ENCODE measurements around the gene SI. TPM values are rescaled to one million over a fixed set of nuclear protein-coding genes. Genes with fewer than 3 reads are reported as not detected.

The SI gene
- polyA plus RNA-seq, 1 donor from 2014 or later, result not detected

GRCh38 chr3:165056510-165056909 is 21.8 kb downstream of the SI start:
- Histone ChIP-seq H3K9ac (ENCODE audit: low read length) (no peak overlapping the region), H3K36me3 (ENCODE audit: insufficient read depth, low read length) (no peaks in the 10 kb centered on the region), H3F3A (ENCODE audit: insufficient read depth, low read length, poor library complexity, severe bottlenecking) (no peaks in the 10 kb centered on the region), H4K20me1 (ENCODE audit: insufficient read depth) (no peaks in the 10 kb centered on the region), H3K27me3 (ENCODE audit: insufficient read depth, low read depth, low read length) (no peaks in the 10 kb centered on the region), H3K4me2 (ENCODE audit: low read length) (no peak overlapping the region), H3K79me2 (replicated peaks; ENCODE audit: insufficient read depth, low read length) (no peaks in the 10 kb centered on the region), H3K9me3 (ENCODE audit: low read length) (peaks cover 4% of the 10 kb centered on the region), H2AFZ (ENCODE audit: low read depth, low read length) (no peak overlapping the region), H3K9me2 (ENCODE audit: insufficient read depth, low read length) (no peaks in the 10 kb centered on the region), H3K27ac (ENCODE audit: low read length) (no peak overlapping the region), H3K4me3 (ENCODE audit: low read length) (no peak overlapping the region)
- TF ChIP-seq EP300 (conservative IDR thresholded peaks at IDR 0.05; ENCODE audit: poor library complexity, severe bottlenecking), result no peak
- TF ChIP-seq CTCF (IDR thresholded peaks at IDR 0.05; ENCODE audit: poor library complexity, severe bottlenecking), result no peak
- no peak for TF ChIP-seq TAF1 (IDR thresholded peaks at IDR 0.05; ENCODE audit: low read depth)
- no peak for TF ChIP-seq POLR2AphosphoS5 (IDR thresholded peaks at IDR 0.05)
- TF ChIP-seq SMC3 (conservative IDR thresholded peaks at IDR 0.05; ENCODE audit: poor library complexity), result no peak
- TF ChIP-seq RAD21 (conservative IDR thresholded peaks at IDR 0.05), result no peak
- TF ChIP-seq EZH2 (IDR thresholded peaks at IDR 0.05; ENCODE audit: borderline replicate concordance, insufficient read depth, low read length, poor library complexity, severe bottlenecking), result no peak
- TF ChIP-seq, protein P1, sequence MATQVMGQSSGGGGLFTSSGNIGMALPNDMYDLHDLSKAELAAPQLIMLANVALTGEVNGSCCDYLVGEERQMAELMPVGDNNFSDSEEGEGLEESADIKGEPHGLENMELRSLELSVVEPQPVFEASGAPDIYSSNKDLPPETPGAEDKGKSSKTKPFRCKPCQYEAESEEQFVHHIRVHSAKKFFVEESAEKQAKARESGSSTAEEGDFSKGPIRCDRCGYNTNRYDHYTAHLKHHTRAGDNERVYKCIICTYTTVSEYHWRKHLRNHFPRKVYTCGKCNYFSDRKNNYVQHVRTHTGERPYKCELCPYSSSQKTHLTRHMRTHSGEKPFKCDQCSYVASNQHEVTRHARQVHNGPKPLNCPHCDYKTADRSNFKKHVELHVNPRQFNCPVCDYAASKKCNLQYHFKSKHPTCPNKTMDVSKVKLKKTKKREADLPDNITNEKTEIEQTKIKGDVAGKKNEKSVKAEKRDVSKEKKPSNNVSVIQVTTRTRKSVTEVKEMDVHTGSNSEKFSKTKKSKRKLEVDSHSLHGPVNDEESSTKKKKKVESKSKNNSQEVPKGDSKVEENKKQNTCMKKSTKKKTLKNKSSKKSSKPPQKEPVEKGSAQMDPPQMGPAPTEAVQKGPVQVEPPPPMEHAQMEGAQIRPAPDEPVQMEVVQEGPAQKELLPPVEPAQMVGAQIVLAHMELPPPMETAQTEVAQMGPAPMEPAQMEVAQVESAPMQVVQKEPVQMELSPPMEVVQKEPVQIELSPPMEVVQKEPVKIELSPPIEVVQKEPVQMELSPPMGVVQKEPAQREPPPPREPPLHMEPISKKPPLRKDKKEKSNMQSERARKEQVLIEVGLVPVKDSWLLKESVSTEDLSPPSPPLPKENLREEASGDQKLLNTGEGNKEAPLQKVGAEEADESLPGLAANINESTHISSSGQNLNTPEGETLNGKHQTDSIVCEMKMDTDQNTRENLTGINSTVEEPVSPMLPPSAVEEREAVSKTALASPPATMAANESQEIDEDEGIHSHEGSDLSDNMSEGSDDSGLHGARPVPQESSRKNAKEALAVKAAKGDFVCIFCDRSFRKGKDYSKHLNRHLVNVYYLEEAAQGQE (IDR thresholded peaks at IDR 0.05; ENCODE audit: borderline replicate concordance), result no peak

- Histone ChIP-seq H3F3A (ENCODE audit: insufficient read depth, low read length, poor library complexity, severe bottlenecking) (no peaks in the 10 kb centered on the region), H3K79me2 (replicated peaks; ENCODE audit: insufficient read depth, low read length) (no peaks in the 10 kb centered on the region), H3K27me3 (ENCODE audit: insufficient read depth, low read depth, low read length) (no peaks in the 10 kb centered on the region), H3K4me2 (ENCODE audit: low read length) (no peak overlapping the region), H3K4me3 (ENCODE audit: low read length) (no peak overlapping the region), H3K36me3 (ENCODE audit: insufficient read depth, low read length) (no peaks in the 10 kb centered on the region), H4K20me1 (ENCODE audit: insufficient read depth) (no peaks in the 10 kb centered on the region), H2AFZ (ENCODE audit: low read depth, low read length) (no peak overlapping the region), H3K9ac (ENCODE audit: low read length) (no peak overlapping the region), H3K9me3 (ENCODE audit: low read length) (no peaks in the 10 kb centered on the region), H3K9me2 (ENCODE audit: insufficient read depth, low read length) (no peaks in the 10 kb centered on the region), H3K27ac (ENCODE audit: low read length) (no peak overlapping the region)
- TF ChIP-seq, protein P1 (IDR thresholded peaks at IDR 0.05; ENCODE audit: borderline replicate concordance), result no peak
- TF ChIP-seq MXI1 (conservative IDR thresholded peaks at IDR 0.05; ENCODE audit: poor library complexity, severe bottlenecking), result no peak
- TF ChIP-seq SMC3 (conservative IDR thresholded peaks at IDR 0.05; ENCODE audit: poor library complexity), result no peak
- no peak for TF ChIP-seq RAD21 (conservative IDR thresholded peaks at IDR 0.05)
- TF ChIP-seq POLR2AphosphoS5 (IDR thresholded peaks at IDR 0.05), result no peak
- no peak for TF ChIP-seq EP300 (conservative IDR thresholded peaks at IDR 0.05; ENCODE audit: poor library complexity, severe bottlenecking)
- no peak for TF ChIP-seq TAF1 (IDR thresholded peaks at IDR 0.05; ENCODE audit: low read depth)
- no peak for TF ChIP-seq EZH2 (IDR thresholded peaks at IDR 0.05; ENCODE audit: borderline replicate concordance, insufficient read depth, low read length, poor library complexity, severe bottlenecking)
- no peak for TF ChIP-seq CTCF (IDR thresholded peaks at IDR 0.05; ENCODE audit: poor library complexity, severe bottlenecking)
These were observed 38.1 kb downstream of the SI start for GRCh38 chr3:165040186-165040585.

Measured in neural cell (in vitro differentiated cells).